WTC11 (cell line): ENCODE measurements around the gene PLAAT3. TPM values are rescaled to one million over a fixed set of nuclear protein-coding genes. Genes with fewer than 3 reads are reported as not detected.

ENCODE experiments used
- ATAC-seq: fragments of 200-7000 bp; cut with Tn5 transposase; 2 replicates; pipeline ENCODE4 v1.10.0; 2021; ENCODE audit warnings: mild to moderate bottlenecking, moderate library complexity
- CTCF ChIA-PET: fragments of 300-600 bp; sonication (Branson Sonifier 250); formaldehyde crosslinking; loops from one replicate; lab custom pipeline; 2021; ENCODE audit warnings: antibody characterized with exemption; lab: Charles Lee
- POLR2A ChIA-PET: fragments of 350-600 bp; sonication (Branson Sonifier 250); formaldehyde crosslinking; loops from one replicate; lab custom pipeline; 2021; ENCODE audit warnings: antibody characterized with exemption; lab: Charles Lee
- DNase-seq: peaks from one replicate; pipeline ENCODE4 v3.0.0; 2021; ENCODE audit warnings: low spot score
- H3K27ac Mint-ChIP-seq: 2 replicates; pipeline ENCODE4 v1.8.0; 2021; ENCODE audit warnings: mixed read lengths
- H3K27me3 Mint-ChIP-seq: 2 replicates; pipeline ENCODE4 v1.8.0; 2021; ENCODE audit warnings: low read depth, mild to moderate bottlenecking, moderate library complexity, mixed read lengths
- H3K36me3 Mint-ChIP-seq: 2 replicates; pipeline ENCODE4 v1.8.0; 2021; ENCODE audit warnings: mixed read lengths
- H3K4me1 Mint-ChIP-seq: 2 replicates; pipeline ENCODE4 v1.8.0; 2022; ENCODE audit warnings: mixed read lengths
- H3K4me3 Mint-ChIP-seq: 2 replicates; pipeline ENCODE4 v1.8.0; 2021; ENCODE audit warnings: mild to moderate bottlenecking, moderate library complexity, mixed read lengths
- H3K9me3 Mint-ChIP-seq: 2 replicates; pipeline ENCODE4 v1.8.0; 2021; ENCODE audit warnings: mixed read lengths
- ATF2 ChIP-seq: sonication (generic); formaldehyde crosslinking; IDR thresholded peaks from 2 replicates; pipeline ENCODE4 v1.8.1; 2022; ENCODE audit warnings: low read depth, missing genetic modification reagents, borderline replicate concordance
- CBFB ChIP-seq: sonication (generic); formaldehyde crosslinking; IDR thresholded peaks from 2 replicates; pipeline ENCODE4 v1.8.1; 2022; ENCODE audit warnings: mild to moderate bottlenecking, low read depth, missing genetic modification reagents
- CREM ChIP-seq: sonication (generic); formaldehyde crosslinking; IDR thresholded peaks from 2 replicates; pipeline ENCODE4 v1.8.1; 2022; ENCODE audit warnings: mild to moderate bottlenecking, missing genetic modification reagents, moderate library complexity
- E2F4 ChIP-seq: sonication (generic); formaldehyde crosslinking; IDR thresholded peaks from 2 replicates; pipeline ENCODE4 v1.8.1; 2022; ENCODE audit warnings: low read depth, mild to moderate bottlenecking, moderate library complexity, missing genetic modification reagents, borderline replicate concordance
- ELF4 ChIP-seq: sonication (generic); formaldehyde crosslinking; IDR thresholded peaks from 2 replicates; pipeline ENCODE4 v1.8.1; 2022; ENCODE audit warnings: low read depth, mild to moderate bottlenecking, moderate library complexity, missing genetic modification reagents
- FOXP1 ChIP-seq: sonication (generic); formaldehyde crosslinking; IDR thresholded peaks from 2 replicates; pipeline ENCODE4 v1.8.0; 2022; ENCODE audit warnings: missing genetic modification reagents, mild to moderate bottlenecking, moderate library complexity, borderline replicate concordance
- KAT7 ChIP-seq: sonication (generic); formaldehyde crosslinking; IDR thresholded peaks from 2 replicates; pipeline ENCODE4 v1.8.1; 2023; ENCODE audit warnings: missing genetic modification reagents, mild to moderate bottlenecking, borderline replicate concordance
- MYBL2 ChIP-seq: sonication (generic); formaldehyde crosslinking; IDR thresholded peaks from 2 replicates; pipeline ENCODE4 v1.8.1; 2023; ENCODE audit warnings: mild to moderate bottlenecking, moderate library complexity, missing genetic modification reagents
- OVOL2 ChIP-seq: fragments of 250-450 bp; sonication (Bioruptor Pico); IDR thresholded peaks from 2 replicates; pipeline ENCODE4 v1.9.0; 2021; ENCODE audit warnings: mild to moderate bottlenecking, borderline replicate concordance
- PRRX2 ChIP-seq: fragments of 250-450 bp; sonication (Bioruptor Pico); IDR thresholded peaks from 2 replicates; pipeline ENCODE4 v1.8.0; 2021; ENCODE audit warnings: mild to moderate bottlenecking
- SP1 ChIP-seq: sonication (generic); formaldehyde crosslinking; conservative IDR thresholded peaks from 2 replicates; pipeline ENCODE4 v1.8.1; 2022; ENCODE audit warnings: missing genetic modification reagents
- TCF7 ChIP-seq: sonication (generic); formaldehyde crosslinking; IDR thresholded peaks from 2 replicates; pipeline ENCODE4 v1.8.0; 2022; ENCODE audit warnings: mild to moderate bottlenecking, low read depth, missing genetic modification reagents, moderate library complexity
- TP53 ChIP-seq: sonication (generic); formaldehyde crosslinking; IDR thresholded peaks from 2 replicates; pipeline ENCODE4 v1.8.1; 2023; ENCODE audit warnings: mild to moderate bottlenecking, missing genetic modification reagents
- ZNF423 ChIP-seq: fragments of 250-450 bp; sonication (Bioruptor Pico); IDR thresholded peaks from 2 replicates; pipeline ENCODE4 v2.1.2; 2022; ENCODE audit warnings: mild to moderate bottlenecking, moderate library complexity
- ZNF512 ChIP-seq: sonication (generic); formaldehyde crosslinking; IDR thresholded peaks from 2 replicates; pipeline ENCODE4 v1.8.1; 2022; ENCODE audit warnings: missing genetic modification reagents, borderline replicate concordance
- total RNA-seq: library from RNA; stranded (reverse); gene quantifications from 3 replicates; pipeline ENCODE4 v1.2.3, GENCODE V29; 2021
- TF ChIP-seq, protein P1 (sequence below): fragments of 250-450 bp; sonication (Bioruptor Pico); conservative IDR thresholded peaks from 2 replicates; pipeline ENCODE4 v1.9.0; 2021; ENCODE audit warnings: mild to moderate bottlenecking
- TF ChIP-seq, protein P2 (sequence below): fragments of 250-450 bp; sonication (Bioruptor Pico); IDR thresholded peaks from 2 replicates; pipeline ENCODE4 v1.9.0; 2021; ENCODE audit warnings: mild to moderate bottlenecking
- TF ChIP-seq, protein P3 (sequence below): fragments of 250-450 bp; sonication (Bioruptor Pico); IDR thresholded peaks from 2 replicates; pipeline ENCODE4 v1.9.0; 2021; ENCODE audit warnings: mild to moderate bottlenecking
- TF ChIP-seq, protein P4 (sequence below): sonication (generic); formaldehyde crosslinking; IDR thresholded peaks from 2 replicates; pipeline ENCODE4 v1.8.0; 2022; ENCODE audit warnings: mild to moderate bottlenecking, missing genetic modification reagents

PLAAT3 gene
- total RNA-seq, 1 experiment from 2014 or later = 160 TPM

DNA sequence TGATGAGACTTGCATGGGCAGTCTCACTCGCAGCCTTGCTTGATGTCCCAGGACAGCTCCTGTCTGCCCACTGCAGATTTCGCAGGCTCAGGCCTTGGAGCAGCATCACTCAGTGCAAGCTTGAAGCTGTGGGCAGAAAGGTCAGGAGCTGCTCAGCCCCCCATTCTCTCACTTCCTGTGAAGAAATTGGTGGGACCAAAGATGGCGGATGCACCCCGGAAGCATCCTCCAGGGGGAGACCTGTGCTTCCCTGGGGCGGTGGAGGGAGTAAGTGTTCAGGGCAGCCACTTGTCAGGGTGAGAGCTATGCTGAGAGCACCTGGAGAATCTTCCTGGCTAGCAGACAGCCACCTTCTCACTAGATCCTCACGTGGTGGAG is 62.4 kb downstream of the PLAAT3 start:
- H3K9me3 Mint-ChIP-seq = peaks cover 15% of the 10 kb centered on the region
- H3K36me3 Mint-ChIP-seq = peaks cover 5% of the 10 kb centered on the region

More for the DNA sequence above, 62.4 kb downstream of the PLAAT3 start:
- CTCF ChIA-PET = interaction anchor here (0.6 to 2.2 kb wide), 4 partner anchors 44 to 187 kb away, joined by 4 to 5 read pairs (median 4); partner anchors contain the start of gene PLAAT5
- no peak for ATAC-seq
- DNase-seq = no peak
- Mint-ChIP-seq H3K27ac (no peak overlapping the region), H3K4me3 (no peak overlapping the region), H3K27me3 (peaks cover 5% of the 10 kb centered on the region), H3K4me1 (peaks cover 33% of the 10 kb centered on the region)
- POLR2A ChIA-PET = interaction anchor here (1.0 kb wide), 1 partner anchor 59 kb away, joined by 3 read pairs; no protein-coding TSS in a partner anchor
- no peak for TF ChIP-seq ZNF512 (CRISPR knock-in tag)
- TF ChIP-seq, protein P1, sequence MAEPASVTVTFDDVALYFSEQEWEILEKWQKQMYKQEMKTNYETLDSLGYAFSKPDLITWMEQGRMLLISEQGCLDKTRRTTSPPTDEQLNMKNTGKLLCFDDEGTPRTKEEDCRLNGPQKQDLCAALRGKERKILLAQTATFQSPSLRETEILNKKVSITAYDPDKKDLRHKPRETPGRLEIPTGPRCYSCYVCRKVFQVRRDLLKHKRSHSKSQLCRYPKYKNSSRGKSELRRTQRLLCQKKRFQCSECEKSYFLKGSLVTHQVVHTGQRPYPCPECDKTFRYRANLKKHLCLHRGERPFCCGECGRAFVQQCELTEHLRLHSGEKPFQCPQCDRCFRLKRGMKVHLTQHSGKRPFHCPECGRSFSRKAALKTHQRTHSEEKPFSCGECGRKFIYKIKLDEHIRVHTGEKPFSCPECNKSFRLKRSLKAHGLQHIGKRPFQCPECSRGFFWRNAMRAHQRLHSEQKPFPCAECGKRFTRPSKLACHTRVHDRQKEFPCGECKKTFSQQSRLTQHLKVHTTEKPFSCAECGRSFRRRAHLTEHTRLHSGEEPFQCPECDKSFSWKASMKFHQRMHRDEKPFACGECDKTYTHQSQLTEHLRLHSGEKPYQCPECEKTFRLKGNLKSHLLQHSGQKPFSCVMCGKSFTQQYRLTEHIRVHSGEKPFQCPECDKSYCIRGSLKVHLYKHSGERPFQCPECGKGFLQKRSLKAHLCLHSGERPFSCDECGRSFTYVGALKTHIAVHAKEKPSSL (CRISPR knock-in tag) = no peak
- TF ChIP-seq E2F4 (CRISPR knock-in tag) = no peak
- TF ChIP-seq OVOL2 (CRISPR knock-in tag) = no peak
- TF ChIP-seq, protein P2, sequence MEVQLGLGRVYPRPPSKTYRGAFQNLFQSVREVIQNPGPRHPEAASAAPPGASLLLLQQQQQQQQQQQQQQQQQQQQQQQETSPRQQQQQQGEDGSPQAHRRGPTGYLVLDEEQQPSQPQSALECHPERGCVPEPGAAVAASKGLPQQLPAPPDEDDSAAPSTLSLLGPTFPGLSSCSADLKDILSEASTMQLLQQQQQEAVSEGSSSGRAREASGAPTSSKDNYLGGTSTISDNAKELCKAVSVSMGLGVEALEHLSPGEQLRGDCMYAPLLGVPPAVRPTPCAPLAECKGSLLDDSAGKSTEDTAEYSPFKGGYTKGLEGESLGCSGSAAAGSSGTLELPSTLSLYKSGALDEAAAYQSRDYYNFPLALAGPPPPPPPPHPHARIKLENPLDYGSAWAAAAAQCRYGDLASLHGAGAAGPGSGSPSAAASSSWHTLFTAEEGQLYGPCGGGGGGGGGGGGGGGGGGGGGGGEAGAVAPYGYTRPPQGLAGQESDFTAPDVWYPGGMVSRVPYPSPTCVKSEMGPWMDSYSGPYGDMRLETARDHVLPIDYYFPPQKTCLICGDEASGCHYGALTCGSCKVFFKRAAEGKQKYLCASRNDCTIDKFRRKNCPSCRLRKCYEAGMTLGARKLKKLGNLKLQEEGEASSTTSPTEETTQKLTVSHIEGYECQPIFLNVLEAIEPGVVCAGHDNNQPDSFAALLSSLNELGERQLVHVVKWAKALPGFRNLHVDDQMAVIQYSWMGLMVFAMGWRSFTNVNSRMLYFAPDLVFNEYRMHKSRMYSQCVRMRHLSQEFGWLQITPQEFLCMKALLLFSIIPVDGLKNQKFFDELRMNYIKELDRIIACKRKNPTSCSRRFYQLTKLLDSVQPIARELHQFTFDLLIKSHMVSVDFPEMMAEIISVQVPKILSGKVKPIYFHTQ (CRISPR knock-in tag) = no peak
- TF ChIP-seq ELF4 (CRISPR knock-in tag) = no peak
- TF ChIP-seq CBFB (CRISPR knock-in tag) = no peak
- TF ChIP-seq TP53 (CRISPR knock-in tag) = no peak
- no peak for TF ChIP-seq CREM (CRISPR knock-in tag)
- no peak for TF ChIP-seq SP1 (CRISPR knock-in tag)
- TF ChIP-seq MYBL2 (CRISPR knock-in tag) = no peak
- no peak for TF ChIP-seq TCF7 (CRISPR knock-in tag)
- TF ChIP-seq KAT7 = no peak
- TF ChIP-seq, protein P3, sequence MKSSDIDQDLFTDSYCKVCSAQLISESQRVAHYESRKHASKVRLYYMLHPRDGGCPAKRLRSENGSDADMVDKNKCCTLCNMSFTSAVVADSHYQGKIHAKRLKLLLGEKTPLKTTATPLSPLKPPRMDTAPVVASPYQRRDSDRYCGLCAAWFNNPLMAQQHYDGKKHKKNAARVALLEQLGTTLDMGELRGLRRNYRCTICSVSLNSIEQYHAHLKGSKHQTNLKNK (CRISPR knock-in tag) = no peak
- no peak for TF ChIP-seq ATF2 (CRISPR knock-in tag)
- TF ChIP-seq, protein P4, sequence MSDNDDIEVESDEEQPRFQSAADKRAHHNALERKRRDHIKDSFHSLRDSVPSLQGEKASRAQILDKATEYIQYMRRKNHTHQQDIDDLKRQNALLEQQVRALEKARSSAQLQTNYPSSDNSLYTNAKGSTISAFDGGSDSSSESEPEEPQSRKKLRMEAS (CRISPR knock-in tag) = no peak
- TF ChIP-seq FOXP1 (CRISPR knock-in tag) = no peak
- no peak for TF ChIP-seq PRRX2 (CRISPR knock-in tag)
- no peak for TF ChIP-seq ZNF423 (CRISPR knock-in tag)
